Thoracic aorta (tissue), 2 donors: ENCODE results near the gene QPCTL. TPM values are rescaled to one million over a fixed set of nuclear protein-coding genes. Genes with fewer than 3 reads are reported as not detected.
"Not testable (repeated sequence)": the region's sequence is repeated elsewhere in the genome, so short reads cannot be mapped to it uniquely, and the experiment has no call there.

Experiments used
- ATAC-seq: fragments of 150-250 bp; one replicate; pipeline ENCODE4 v1.8.0; 2017; ENCODE audit warnings: low read depth; ENCODE audit not compliant: insufficient number of reproducible peaks, low FRiP score
- DNase-seq: peaks from one replicate; pipeline ENCODE4 v3.0.0-alpha.2; 2020; ENCODE audit warnings: low spot score
- H3K27ac ChIP-seq, 2 donors: fragments of 200-600 bp; sonication (generic); 1 replicate in 1 of 2; 2 replicates in 1 of 2; pipeline ENCODE4 v1.5.1; 2016; ENCODE audit warnings: mild to moderate bottlenecking in 2 of 2, moderate library complexity in 2 of 2
- H3K27me3 ChIP-seq: fragments of 200-600 bp; sonication (generic); replicated peaks from 2 replicates; pipeline ENCODE4 v1.6.0; 2016; ENCODE audit warnings: mild to moderate bottlenecking; ENCODE audit not compliant: insufficient read depth
- H3K36me3 ChIP-seq: fragments of 200-600 bp; sonication (generic); one replicate; pipeline ENCODE4 v1.5.1; 2016
- H3K4me1 ChIP-seq, 2 donors: fragments of 200-600 bp; sonication (generic); 1 replicate in 1 of 2; 2 replicates in 1 of 2; pipeline versions ENCODE4 v1.5.1 to v1.6.0; 2016; ENCODE audit warnings: low read depth in 2 of 2, mild to moderate bottlenecking in 1 of 2; ENCODE audit not compliant: control insufficient read depth in 1 of 2
- H3K4me3 ChIP-seq: fragments of 200-600 bp; sonication (generic); 2 replicates; pipeline ENCODE4 v1.5.1; 2016; ENCODE audit warnings: mild to moderate bottlenecking
- H3K9me3 ChIP-seq: fragments of 200-600 bp; sonication (generic); 2 replicates; pipeline ENCODE4 v1.5.1; 2016
- CTCF ChIP-seq: fragments of 200-600 bp; sonication (generic); IDR thresholded peaks from one replicate; pipeline ENCODE4 v1.5.1; 2019; ENCODE audit warnings: antibody characterized with exemption
- total RNA-seq, 2 donors: library from RNA; depleted of rRNA; stranded (reverse); fragments of >200 nt; gene quantifications; one replicate each; pipeline versions ENCODE4 v1.1.0 to v1.2.3, GENCODE V29; 2016

The QPCTL gene
- total RNA-seq, 2 donors from 2014 or later, result 4.6 to 8.8 TPM

- H3K4me1 ChIP-seq, result peaks cover 14 to 17% of the 10 kb centered on the region in 2 donors
- no peak for ATAC-seq
These were observed 22.7 kb downstream of the QPCTL start for GRCh38 chr19:45715139-45715538.

GRCh38 chr19:45716359-45717130, 24.1 kb downstream of the QPCTL start:
- H3K27ac ChIP-seq, result peak overlapping the region; percentile 72 to 80
- H3K9me3 ChIP-seq, result no peaks in the 10 kb centered on the region
- ATAC-seq (no peak), DNase-seq (no peak)
- peaks cover 15% of the 10 kb centered on the region for H3K36me3 ChIP-seq
- no peak for TF ChIP-seq CTCF
- H3K27me3 ChIP-seq, result no peaks in the 10 kb centered on the region
- H3K4me1 ChIP-seq, result peaks cover 14 to 17% of the 10 kb centered on the region in 2 donors
- H3K4me3 ChIP-seq, result peak overlapping the region; percentile 81

More at GRCh38 chr19:45715139-45715538, 22.7 kb downstream of the QPCTL start:
- DNase-seq, result no peak
- no peak overlapping the region for H3K4me3 ChIP-seq
- H3K27ac ChIP-seq, result no peak overlapping the region
- H3K27me3 ChIP-seq, result no peaks in the 10 kb centered on the region
- TF ChIP-seq CTCF, result no peak
- H3K9me3 ChIP-seq, result no peaks in the 10 kb centered on the region
- H3K36me3 ChIP-seq, result peaks cover 20% of the 10 kb centered on the region

- Histone ChIP-seq H3K4me1 (peaks cover 14 to 17% of the 10 kb centered on the region in 2 donors), H3K9me3 (no peaks in the 10 kb centered on the region), H3K27ac (peak overlapping the region; percentile 80 to 89), H3K27me3 (no peaks in the 10 kb centered on the region), H3K36me3 (peaks cover 10% of the 10 kb centered on the region), H3K4me3 (peak overlapping the region; percentile 81)
- ATAC-seq, result peak; percentile 98
- TF ChIP-seq CTCF, result peak; percentile 19
- DNase-seq, result peak; percentile 96
These were observed 24.9 kb downstream of the QPCTL start for GRCh38 chr19:45717131-45717982.

GRCh38 chr19:45717983-45718650, 25.7 kb downstream of the QPCTL start:
- H3K27me3 ChIP-seq, result no peaks in the 10 kb centered on the region
- H3K9me3 ChIP-seq, result no peaks in the 10 kb centered on the region
- ATAC-seq (no peak), DNase-seq (no peak)
- peaks cover 14 to 17% of the 10 kb centered on the region in 2 donors for H3K4me1 ChIP-seq
- peak overlapping the region; percentile 80 to 89 for H3K27ac ChIP-seq
- H3K4me3 ChIP-seq, result peak overlapping the region; percentile 81
- H3K36me3 ChIP-seq, result peaks cover 6% of the 10 kb centered on the region
- TF ChIP-seq CTCF, result no peak

- H3K4me1 ChIP-seq, result peaks cover 14 to 17% of the 10 kb centered on the region in 2 donors
- not testable (repeated sequence) for H3K4me3 ChIP-seq, H3K9me3 ChIP-seq
These were observed 27.6 kb downstream of the QPCTL start for GRCh38 chr19:45720065-45720464.

GRCh38 chr19:45728683-45729082, 36.2 kb downstream of the QPCTL start:
- H3K27me3 ChIP-seq, H3K9me3 ChIP-seq, ATAC-seq, H3K36me3 ChIP-seq, H3K27ac ChIP-seq, DNase-seq, H3K4me3 ChIP-seq: not testable (repeated sequence)
- peaks cover 8 to 15% of the 10 kb centered on the region in 2 donors for H3K4me1 ChIP-seq

More at GRCh38 chr19:45720065-45720464, 27.6 kb downstream of the QPCTL start:
- not testable (repeated sequence) for H3K27me3 ChIP-seq, ATAC-seq, H3K36me3 ChIP-seq, DNase-seq, H3K27ac ChIP-seq
